Activated T-cell treated with anti-CD3 and anti-CD28 coated beads for 24 hours (primary cell): Measurements from ENCODE around the gene ZNF365.
"Not testable (repeated sequence)": the region's sequence is repeated elsewhere in the genome, so short reads cannot be mapped to it uniquely, and the experiment has no call there.

ENCODE experiments used
- DNase-seq: peaks from one replicate; pipeline ENCODE4 v3.0.0-alpha.2; 2020; ENCODE audit warnings: low read depth

Gene ZNF365, protein sequence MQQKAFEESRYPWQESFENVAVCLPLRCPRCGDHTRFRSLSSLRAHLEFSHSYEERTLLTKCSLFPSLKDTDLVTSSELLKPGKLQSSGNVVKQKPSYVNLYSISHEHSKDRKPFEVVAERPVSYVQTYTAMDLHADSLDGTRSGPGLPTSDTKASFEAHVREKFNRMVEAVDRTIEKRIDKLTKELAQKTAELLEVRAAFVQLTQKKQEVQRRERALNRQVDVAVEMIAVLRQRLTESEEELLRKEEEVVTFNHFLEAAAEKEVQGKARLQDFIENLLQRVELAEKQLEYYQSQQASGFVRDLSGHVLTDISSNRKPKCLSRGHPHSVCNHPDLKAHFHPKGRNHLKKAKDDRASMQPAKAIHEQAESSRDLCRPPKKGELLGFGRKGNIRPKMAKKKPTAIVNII

DNA sequence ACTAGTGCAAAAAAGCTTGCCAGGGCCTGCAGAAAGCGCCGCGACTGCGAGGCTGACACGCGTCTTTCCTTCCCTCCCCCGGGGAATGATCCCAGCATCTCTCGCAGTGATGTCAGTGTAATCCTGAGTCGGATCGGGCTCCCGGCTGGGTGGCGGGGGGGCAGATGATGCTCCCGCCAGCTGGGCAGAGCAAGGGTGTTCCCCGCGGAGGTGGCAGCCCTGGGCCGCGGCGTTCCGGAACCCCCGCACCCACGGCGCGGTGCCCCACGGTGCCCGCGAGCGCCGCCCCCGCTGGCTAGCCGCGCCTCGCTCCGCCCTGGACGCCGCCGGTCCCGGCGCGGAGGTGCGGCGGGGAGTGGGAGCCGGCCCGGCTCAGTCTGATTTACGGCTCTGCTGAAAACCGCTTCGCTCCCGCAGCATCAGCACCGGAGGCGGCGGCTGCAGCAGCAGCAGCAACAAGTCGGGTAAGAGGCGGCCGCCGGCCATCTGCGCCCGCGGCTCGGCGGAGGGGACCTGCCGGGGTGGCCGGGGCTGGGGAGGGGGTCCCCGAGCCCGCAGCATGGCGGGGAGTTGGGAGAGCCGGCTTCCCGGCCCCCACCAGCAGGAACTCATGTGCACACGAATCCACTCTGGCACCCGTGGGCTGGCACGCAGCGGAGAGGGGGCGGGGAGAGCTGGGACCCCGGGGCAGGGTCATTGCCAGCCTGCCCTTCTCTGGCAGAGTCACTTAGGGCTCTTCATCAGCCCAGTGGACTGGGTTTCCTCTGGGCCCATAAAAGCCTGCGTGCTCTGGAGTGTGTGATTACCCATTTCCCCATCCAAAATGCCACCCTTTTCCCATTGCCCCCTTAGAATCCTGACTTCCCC, at the start of gene ZNF365:
ZNF365 (plus strand) TSS at position 375 of the 867 bp plus-strand sequence. CDS start 1,825 bp downstream, outside the sequence.
- peak; percentile 32 for DNase-seq

DNA sequence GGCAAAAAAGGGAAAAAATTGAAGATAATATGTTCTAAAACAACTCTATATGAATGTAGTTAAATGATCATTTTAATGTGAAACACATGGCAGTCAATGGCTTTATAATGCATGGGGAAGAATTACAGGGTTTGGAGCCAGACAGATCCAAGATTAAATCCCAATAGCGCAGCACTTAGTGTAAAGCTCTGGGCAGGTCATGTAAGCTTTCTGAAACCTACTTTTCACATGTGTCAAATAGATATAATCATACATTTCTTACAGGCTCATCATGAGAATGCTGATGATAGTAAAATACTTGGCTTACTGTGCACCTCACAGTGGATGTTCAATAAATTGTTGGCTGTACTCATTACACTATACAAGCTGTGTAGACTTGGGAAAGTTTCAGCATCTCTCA, 48.0 kb upstream of the ZNF365 start:
- DNase-seq: no peak

DNA sequence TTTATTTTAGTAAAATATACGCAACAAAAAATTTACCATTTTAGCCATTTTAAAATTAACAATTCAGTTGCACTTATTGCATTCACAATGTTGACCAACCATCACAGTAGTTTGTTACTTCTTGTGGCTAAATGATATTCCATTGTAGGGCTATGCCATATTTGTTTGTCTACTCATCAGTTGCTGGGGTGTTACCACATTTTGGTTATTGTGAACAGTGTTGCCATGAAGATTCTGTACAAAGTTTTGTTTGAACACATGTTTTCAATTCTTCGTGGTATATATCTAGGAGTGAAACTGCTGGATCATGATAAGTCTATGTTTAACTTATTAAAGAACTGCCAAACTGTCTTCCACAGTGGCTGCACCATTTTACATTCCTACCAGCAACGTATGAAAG, 46.3 kb upstream of the ZNF365 start:
- DNase-seq: no peak

DNA sequence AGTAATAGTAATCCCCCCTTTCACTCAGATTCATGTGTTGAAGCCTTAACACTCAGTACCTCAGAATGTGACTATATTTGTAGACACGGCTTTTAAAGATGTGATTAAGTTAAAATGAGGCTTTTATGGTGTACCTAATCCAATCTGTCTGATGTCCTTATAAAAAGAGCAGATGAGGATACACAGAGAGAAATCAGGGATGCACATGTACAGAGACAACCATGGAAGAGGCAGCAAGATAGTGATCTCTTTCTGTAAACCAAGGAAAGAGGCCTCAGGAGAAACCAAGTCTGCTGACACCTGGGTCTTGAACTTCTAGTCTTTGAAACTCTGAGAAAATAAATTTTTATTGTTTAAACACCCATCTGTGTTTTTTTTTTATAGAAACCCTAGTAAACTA, 44.0 kb upstream of the ZNF365 start:
- DNase-seq: no peak

DNA sequence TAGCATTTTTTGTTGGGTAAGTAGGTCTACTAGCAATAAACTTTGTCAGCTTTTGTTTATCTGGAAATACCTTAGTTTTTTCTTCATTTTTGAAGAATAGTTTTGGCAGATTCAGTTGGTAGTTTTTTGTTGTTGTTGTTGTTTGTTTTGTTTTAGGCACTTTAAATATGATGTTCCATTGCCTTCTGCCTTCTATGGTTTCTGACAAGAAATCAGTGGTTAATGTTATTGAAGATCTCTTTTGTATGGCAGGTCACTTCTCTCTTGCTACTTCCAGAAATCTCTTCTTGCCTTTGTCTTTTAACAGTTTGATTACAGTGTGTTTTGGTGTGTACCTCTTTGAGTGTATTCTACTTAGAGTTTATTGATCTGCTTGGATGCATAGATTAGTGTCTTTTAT, 41.8 kb upstream of the ZNF365 start:
- no peak for DNase-seq

DNA sequence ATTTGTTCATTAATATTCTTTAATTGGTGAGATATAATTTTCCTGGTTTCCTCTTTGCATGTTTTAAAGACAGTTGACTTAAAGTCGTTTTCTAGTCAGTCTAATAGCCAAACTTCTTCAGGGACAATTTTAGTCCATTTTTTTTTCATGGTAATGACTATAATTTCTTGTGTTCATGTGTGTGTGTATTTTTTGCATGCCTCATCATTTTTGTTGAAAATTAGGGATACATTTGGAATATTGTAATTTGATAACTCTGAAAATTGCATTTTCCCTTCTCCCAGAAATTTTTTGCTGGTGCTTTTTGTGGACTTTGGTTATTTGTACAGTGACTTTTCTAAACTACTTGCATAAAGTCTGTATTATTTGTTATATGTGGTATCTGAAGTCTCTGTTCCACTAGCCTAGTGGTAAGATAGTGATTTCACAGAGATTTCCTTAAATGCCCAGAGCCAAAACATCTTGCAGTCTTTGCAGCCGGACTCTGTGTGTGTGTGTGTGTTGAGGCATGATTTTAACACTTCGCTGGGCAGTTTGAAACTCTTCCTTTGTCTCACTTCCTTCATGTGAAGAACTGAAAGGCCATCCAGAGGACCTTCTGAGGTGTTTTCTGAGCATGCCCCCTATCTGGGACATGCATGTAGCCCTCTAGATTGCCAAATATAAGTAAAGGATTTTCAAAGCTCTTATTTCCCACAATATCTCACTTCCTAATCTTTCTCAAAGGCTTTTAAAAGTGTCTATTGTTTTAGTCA, 40.9 kb upstream of the ZNF365 start:
- no peak for DNase-seq

DNA sequence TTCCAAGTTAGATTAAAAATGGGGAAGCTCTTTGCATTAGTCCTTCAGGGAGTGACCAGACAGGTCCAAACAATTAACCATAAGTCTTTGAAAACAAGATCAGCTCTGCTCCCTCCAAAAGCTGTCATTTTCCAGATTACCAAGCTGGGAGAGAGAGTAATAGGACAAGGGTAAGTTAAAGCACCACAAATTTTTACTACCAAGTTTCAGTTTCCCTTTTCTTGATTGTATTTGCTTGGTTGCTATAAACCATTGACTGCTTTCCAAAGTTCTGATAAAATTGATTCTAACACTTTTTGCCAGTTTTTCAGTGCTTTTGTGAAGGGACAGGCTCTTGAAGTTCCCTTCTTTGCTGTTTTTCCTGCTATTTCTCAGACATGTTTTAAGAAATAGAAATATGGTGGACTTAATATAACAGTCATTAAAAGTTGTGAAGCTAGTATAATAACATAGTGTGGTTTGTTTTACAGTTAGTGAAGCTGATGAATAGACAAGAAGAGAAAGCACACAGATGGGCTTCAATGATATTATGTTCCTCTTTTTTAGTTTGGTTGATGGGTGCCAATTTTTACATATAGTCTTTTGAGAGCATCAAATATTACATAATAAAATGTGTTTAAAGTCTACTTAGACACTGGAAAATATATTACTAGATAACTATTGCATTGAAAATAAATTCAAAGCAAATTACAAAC, 40.0 kb upstream of the ZNF365 start:
- DNase-seq: no peak

DNA sequence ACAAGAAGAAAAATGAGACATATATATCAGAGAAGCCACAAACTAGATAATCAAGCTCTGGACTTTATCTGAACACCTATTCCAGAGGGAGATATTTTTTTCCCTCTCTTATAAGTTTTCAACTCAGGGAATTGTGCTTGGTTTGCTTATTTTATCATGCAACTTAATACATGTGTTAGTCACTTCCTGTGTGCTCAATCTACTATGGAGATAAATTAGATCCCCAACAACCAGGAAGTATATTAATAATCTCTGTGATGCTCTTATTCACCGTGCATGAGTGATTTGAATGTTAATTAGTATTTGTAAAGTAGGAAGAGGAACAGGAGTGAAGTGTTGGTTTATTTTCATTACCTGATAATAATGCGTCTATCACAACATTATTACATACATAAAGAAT, 38.8 kb upstream of the ZNF365 start:
- DNase-seq: no peak

DNA sequence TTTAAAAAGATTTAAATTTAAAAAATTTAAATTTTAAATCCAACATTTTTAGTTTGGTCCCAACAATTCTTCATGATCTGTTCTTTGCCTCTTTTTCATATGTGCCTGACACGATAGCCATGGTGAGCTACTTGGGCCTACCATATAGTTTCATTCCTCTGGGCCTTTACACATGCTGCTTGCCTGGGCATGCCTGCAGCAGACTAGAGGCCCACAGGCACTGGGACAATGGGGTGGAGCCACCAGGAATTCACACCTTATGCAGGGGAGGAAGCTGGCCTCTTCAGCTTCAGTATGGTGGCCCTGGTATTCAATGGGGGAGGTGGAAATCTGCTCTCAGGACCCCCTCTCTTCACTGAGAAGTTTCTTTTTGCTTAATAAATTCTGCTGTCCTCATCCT, 37.8 kb upstream of the ZNF365 start:
- DNase-seq: no peak

DNA sequence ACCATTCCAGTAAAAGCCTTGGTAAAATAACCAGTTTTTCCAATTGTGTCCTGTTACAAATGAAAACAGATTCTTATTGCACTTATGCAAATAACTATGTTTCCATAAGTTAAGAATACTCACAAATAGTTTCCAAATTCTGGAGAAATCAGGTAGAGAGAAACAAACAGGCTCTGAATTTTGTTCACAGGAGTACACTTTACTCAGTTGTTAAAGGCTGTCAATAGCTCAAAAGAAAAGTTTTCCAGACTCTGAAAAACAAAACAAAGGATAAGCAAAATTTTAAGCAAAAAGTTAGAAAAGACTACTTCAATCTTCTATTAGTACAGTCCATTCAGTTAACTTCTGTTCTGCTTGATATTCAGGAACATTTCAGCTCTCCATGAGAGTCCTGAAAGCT, 32.8 kb upstream of the ZNF365 start:
- no peak for DNase-seq

DNA sequence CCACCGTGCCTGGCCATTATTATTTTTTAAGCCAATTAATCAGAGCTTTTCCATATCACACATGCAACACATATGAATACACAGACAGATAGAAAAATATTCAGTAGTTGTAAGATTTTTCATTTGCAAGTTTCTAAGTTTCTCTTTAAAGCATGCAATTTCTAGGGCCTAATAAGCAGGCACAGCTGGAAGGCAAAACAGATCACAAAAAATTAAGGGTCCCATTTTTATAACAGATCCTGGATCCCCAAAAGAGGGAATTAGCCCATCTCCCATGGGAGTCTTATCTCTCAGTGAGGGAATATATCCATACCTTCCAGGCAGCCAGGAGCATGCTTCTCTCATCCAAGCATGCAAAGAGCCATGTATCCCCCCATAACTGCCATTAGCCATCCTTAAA, 31.2 kb upstream of the ZNF365 start:
- no peak for DNase-seq

DNA sequence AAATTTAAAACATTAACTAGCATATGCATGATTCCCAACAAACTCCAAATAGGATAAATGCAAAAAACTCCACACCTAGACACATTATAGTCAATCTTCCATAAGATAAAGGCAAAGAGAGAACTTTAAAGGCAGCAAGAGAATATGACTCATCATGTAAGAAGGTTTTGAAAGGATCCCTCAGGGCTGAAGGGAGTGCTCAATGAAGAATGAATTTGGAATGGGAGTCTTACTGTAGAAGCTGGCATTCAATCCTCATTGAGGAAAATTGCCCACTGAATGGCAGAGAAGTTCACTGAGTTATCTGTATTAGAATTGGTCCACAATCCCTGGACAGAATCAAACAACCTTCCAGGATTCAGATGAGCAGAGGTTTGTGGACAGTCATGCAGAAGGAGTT, 26.1 kb upstream of the ZNF365 start:
- no peak for DNase-seq

DNA sequence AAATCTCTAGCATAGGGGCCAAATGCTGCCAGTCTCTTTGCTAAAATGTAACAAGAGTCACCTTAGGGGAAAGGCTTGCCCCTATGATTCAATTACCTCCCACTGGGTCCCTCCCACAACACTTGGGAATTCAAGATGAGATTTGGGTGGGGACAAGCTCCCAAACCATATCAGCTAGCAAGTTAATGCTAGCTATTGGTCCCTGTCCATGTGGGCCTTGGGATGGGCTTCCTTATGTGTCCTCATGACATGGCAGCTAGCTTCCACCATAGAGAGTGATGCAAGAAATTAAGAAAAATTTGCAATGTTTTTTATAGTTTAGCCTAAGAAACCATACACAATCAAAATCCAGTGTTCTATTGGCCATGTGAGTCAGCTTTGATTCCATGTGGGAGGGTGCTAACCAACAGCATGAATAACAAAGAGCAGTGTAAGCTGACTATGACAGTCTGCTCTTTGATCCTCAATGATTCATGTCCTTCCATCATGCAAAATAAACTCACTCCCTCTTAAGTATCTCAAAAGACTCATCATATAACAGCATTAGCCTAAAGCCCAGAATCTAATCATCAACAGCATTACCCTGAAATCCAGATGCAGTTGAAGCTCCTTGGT, 21.7 kb upstream of the ZNF365 start:
- DNase-seq: peak; percentile 35

DNA sequence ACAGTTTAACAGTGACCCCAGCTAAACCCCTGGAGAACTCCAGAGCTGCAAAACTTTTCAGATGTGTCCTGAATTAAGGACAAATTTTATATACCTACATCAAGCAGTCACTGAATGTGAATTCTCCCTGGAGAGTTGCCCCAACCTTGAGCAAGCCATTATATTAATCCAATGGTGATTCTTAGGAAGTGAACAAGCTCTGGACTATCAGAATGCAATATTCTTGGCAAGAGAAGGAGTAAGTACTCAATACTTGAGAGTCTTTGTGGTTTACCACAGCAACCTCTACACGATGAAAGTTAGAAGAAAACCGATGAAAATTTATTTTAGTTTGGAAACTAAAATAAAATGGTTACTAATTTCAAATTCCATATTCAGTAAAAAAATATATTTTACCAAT, 19.3 kb upstream of the ZNF365 start:
- DNase-seq: no peak

DNA sequence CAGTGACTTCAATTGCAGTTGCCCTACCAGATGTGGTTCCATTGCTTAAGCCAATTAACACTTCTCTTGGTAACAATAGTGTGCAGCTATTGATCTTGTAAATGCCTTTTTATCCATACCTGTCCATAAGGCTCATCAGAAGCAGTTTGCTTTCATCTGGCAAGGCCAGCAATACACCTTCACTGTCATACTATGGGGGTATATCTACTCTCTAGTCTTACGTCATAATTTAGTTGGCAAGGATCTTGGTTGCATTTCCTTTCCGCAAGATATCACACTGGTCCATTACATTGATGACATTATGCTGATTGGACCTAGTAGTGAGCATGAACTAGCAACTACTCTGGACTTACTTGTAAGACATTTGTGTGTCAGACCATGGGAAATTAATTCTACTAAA, 17.7 kb upstream of the ZNF365 start:
- DNase-seq: no peak

DNA sequence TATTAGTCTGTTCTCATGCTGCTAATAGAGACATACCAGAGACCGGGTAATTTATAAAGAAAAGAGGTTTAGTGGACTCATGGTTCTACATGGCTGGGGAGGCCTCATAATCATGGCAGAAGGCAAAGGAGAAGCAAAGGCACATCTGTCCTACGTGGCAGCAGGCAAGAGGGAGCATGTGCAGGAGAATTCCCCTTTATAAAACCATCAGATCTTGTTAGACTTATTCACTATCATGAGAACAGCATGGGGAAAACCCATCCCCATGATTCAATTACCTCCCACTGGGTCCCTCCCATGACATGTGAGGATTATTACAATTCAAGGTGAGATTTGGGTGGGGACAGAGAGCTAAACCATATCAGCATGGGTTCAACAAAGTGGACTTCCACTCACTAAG, 16.0 kb upstream of the ZNF365 start:
- not testable (repeated sequence) for DNase-seq

DNA sequence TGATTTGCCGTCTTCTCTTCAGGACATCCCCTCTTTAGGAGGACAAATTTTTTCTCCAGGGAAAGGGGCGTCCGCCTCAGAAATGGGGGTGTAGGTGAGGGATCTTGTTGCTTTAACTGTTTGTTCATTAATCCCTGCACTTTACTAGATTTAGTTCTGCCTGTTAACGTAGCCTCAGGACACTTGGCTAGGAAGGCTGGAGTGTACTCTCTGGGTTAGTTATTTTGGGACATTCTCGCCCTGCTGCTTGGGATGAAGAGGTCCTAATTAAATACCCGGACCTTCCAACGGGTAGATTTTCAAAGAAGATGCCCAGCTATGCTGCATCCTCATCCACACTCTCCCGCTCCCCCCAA, 552 bp upstream of the ZNF365 start:
- DNase-seq: no peak

DNA sequence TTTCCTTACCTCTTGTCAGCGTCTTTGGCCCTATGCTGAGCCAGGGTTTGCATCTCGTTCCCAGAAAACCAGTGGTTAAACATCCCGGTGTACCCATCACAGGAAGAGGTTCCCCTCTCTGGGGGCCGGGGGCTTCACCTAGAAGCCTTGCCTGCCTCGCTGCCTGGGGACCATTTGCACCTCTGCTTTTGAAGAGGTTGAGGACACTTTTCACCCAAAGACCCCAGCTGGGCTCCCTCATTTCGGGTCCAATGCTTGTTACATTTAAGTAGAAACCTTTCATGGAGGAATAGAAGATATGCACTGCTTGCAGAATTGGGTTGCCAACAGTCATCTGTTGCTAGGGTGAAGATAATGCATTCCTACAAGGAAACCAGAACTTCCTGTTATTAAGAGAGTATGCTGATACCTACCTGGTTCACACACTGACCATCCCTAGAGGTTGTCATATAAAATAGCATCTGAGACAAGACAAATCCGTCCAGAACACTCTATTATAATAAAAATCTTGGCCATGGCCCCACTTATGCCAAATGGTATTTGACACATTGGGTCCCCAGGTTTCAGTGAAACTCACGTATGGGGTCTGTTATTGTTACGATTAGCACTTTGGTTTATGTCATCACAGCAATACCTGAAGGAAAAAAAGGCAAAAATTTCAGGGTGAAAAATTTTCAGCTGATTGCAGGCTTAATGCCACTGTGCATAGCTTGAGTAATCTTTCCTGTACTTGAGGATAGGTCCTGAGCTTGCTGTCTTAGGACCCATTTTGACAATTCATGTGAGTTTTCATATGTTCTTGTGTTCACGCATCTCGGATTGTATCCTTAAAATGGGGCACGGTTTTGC, 917 bp downstream of the ZNF365 start:
- no peak for DNase-seq

DNA sequence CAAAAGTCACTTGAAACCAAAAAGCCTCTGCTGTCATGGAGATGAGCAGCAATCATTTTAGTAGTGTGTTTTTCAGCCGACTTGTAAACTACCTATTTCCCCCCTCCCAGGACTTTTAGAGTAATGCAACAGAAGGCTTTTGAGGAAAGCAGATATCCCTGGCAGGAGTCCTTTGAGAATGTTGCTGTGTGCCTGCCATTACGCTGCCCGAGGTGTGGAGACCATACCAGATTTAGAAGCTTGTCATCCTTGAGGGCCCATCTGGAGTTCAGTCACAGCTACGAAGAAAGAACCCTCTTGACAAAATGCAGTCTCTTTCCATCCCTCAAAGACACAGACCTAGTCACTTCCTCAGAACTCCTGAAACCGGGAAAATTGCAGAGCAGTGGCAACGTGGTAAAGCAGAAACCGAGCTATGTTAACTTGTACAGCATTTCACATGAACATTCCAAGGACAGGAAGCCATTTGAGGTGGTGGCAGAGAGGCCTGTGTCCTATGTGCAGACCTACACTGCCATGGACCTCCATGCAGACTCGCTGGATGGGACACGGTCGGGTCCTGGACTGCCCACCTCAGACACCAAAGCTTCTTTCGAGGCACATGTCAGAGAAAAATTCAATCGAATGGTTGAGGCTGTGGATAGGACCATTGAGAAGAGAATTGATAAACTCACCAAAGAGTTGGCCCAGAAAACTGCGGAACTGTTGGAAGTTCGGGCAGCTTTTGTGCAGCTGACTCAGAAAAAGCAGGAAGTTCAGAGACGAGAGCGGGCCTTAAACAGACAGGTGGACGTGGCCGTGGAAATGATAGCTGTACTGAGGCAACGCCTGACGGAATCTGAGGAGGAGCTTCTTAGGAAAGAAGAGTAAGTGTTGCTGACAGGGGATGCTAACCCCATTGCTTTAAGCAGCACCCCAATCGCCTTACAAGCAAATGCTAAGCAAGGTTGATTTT, 2.2 kb downstream of the ZNF365 start:
- no peak for DNase-seq

DNA sequence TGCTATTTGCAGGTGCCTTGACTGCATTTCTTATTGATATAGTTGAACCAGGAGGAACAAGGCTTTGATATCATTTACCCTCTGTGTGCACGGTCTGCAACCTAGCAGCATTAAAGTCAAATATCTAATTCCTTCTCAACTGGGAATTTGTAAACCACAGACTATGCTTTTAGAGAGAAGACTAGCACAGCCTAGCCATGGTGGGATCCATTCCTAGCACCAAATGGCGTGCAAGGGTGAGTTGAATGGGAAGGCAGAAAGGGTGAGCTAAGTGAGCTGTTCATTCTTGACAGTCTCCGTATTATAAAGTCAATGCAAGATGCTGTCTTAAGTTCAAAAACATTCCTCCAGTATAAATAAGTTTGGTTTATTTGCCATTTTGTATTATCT, 2.9 kb downstream of the ZNF365 start:
- DNase-seq: no peak
